HepG2 (cell line): ENCODE results near the gene IQCE. TPM values are rescaled to one million over a fixed set of nuclear protein-coding genes. Genes with fewer than 3 reads are reported as not detected.
A peak's percentile ranks its signal among the peaks of the same experiment; 100 is the strongest.

Experiments
- CHD2 ChIP-seq: IDR thresholded peaks from 2 replicates; pipeline ENCODE4 v1.6.1; 2011; ENCODE audit warnings: low read depth, low read length, improper control_type of control experiment
- EHMT2 ChIP-seq: fragments of 200-600 bp; sonication (generic); IDR thresholded peaks from 2 replicates; pipeline ENCODE4 v1.7.0; 2017; ENCODE audit warnings: antibody characterized with exemption, low read depth, low read length, borderline replicate concordance
- HCFC1 ChIP-seq: fragments of 150-350 bp; IDR thresholded peaks from 2 replicates; pipeline ENCODE4 v1.6.1; 2014; ENCODE audit warnings: low read depth, low read length
- HOXA3 ChIP-seq: sonication (generic); formaldehyde crosslinking; IDR thresholded peaks from 2 replicates; pipeline ENCODE4 v1.5.0; 2020; ENCODE audit warnings: missing genetic modification reagents
- KLF15 ChIP-seq: sonication (generic); formaldehyde crosslinking; IDR thresholded peaks from 2 replicates; pipeline ENCODE4 v1.8.1; 2023; ENCODE audit warnings: borderline replicate concordance, mild to moderate bottlenecking, inconsistent platforms, missing genetic modification reagents, mixed read lengths
- KMT2A ChIP-seq: sonication (generic); formaldehyde crosslinking; IDR thresholded peaks from 2 replicates; pipeline ENCODE4 v1.4.0; 2020; ENCODE audit warnings: missing genetic modification reagents
- MLLT10 ChIP-seq: sonication (generic); formaldehyde crosslinking; IDR thresholded peaks from 2 replicates; pipeline ENCODE4 v1.4.0; 2020; ENCODE audit warnings: missing genetic modification reagents
- PHF5A ChIP-seq: IDR thresholded peaks from one replicate; pipeline ENCODE4 v1.6.1; 2018; ENCODE audit warnings: low read depth, missing genetic modification reagents; ENCODE audit not compliant: unreplicated experiment
- REL ChIP-seq: sonication (generic); formaldehyde crosslinking; conservative IDR thresholded peaks from 2 replicates; pipeline ENCODE4 v1.8.0; 2022; ENCODE audit warnings: mild to moderate bottlenecking, missing genetic modification reagents, moderate library complexity
- SOX5 ChIP-seq: IDR thresholded peaks from 2 replicates; pipeline ENCODE4 v1.6.1; 2016; ENCODE audit warnings: borderline replicate concordance
- TCF12 ChIP-seq, 2 experiments: fragments of 450-650 bp in 1 of 2; sonication (generic) in 1 of 2; formaldehyde crosslinking in 1 of 2; IDR thresholded peaks; 2 replicates each; pipeline versions ENCODE4 v1.6.1 to v1.8.0; 2017 to 2022; ENCODE audit warnings: antibody characterized with exemption in 1 of 2, mild to moderate bottlenecking in 1 of 2, missing genetic modification reagents in 1 of 2, moderate library complexity in 1 of 2
- TMF1 ChIP-seq: sonication (generic); formaldehyde crosslinking; IDR thresholded peaks from 2 replicates; pipeline ENCODE4 v1.8.1; 2022; ENCODE audit warnings: low read depth, missing genetic modification reagents
- ZNF605 ChIP-seq: sonication (generic); formaldehyde crosslinking; IDR thresholded peaks from 2 replicates; pipeline ENCODE4 v1.8.0; 2022; ENCODE audit warnings: mild to moderate bottlenecking, missing genetic modification reagents
- polyA plus RNA-seq, 8 experiments: library from polyadenylated mRNA; depleted of rRNA in 3 of 8; stranded (reverse) in 7 of 8; unstranded in 1 of 8; fragments of >200 nt; fragmentation: Illumina TruSeq in 4 of 8; extraction: Trizol in 4 of 8; gene quantifications; 2 replicates each; pipeline versions ENCODE4 v1.2.1 to v1.2.3, GENCODE V29; 2011 to 2016; ENCODE audit warnings: low read depth in 4 of 8, missing spikeins in 1 of 8, mixed read lengths in 1 of 8; ENCODE audit not compliant: insufficient read depth in 1 of 8
- total RNA-seq, 5 experiments: library from RNA; depleted of rRNA; stranded (reverse); fragments of >200 nt; fragmentation: Illumina TruSeq; extraction: Trizol; gene quantifications; 2 replicates each; pipeline ENCODE4 v1.2.3, GENCODE V29; 2016; ENCODE audit warnings: low read depth in 1 of 5
- TF ChIP-seq, protein P1 (sequence below): sonication (generic); formaldehyde crosslinking; conservative IDR thresholded peaks from 2 replicates; pipeline ENCODE4 v1.4.0; 2020; ENCODE audit warnings: missing genetic modification reagents
- TF ChIP-seq, protein P2 (sequence below), 2 experiments: fragments of 450-650 bp in 1 of 2; sonication (generic) in 1 of 2; formaldehyde crosslinking in 1 of 2; IDR thresholded peaks; 2 replicates each; pipeline versions ENCODE4 v1.6.1 to v1.8.0; 2016 to 2022; ENCODE audit warnings: antibody characterized with exemption in 1 of 2, mild to moderate bottlenecking in 1 of 2, missing genetic modification reagents in 1 of 2

The IQCE gene
- total and polyA plus RNA-seq, 2 of the 13 experiments (the other 11 are each of a cell fraction or from before 2014, with no cell fraction given): 1.5 to 2.5 TPM

DNA sequence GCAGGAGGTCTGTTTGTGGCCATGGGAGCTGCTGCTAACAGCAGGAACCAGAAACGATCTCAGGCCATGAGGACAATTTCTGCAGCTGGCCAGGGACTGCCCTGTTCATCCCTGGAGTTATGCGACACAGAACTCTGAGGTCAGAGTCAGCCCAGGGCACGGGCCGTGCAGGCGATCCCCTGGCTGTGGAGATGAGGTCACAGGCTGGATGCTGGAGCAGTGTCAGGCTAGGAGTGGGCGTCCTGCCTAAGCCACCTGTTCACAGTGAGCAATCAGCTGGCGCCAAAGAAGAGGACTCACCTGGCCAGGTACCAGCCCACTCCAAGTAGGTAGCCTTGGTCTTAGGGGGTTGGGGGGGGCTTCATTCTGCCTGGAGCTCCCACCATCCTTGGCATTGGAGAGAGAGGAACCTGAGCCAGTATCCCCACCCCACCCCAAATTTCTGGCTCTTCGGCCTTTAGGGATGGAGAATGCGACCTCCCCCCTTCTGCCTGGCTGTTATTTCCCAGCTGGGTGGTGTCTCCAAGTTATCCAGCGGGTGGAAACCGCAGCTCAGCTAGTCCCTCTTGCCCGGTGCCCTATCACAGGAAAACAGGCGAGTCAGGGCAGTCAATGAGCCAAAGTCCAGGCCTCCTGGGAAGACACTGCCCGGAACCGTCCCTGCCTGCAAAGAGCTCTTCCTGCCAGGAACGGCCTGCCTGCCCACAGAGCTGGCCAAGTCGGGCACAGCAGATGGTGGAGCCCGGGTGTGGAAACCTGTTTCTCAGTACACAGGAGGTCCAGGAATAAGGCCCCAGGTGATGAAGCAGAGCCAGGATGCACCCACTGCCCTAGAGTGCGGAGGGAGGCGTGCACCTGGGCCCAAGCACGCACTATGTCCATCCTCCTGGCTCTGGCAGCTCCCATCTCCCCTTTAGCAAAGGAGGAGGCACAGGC is 71.2 kb downstream of the IQCE start (continued):
- TF ChIP-seq TMF1 (no peak), MLLT10 (no peak), ZNF605 (CRISPR knock-in tag) (no peak), HCFC1 (no peak), EHMT2 (no peak), PHF5A (CRISPR knock-in tag) (no peak), REL (CRISPR knock-in tag) (no peak), SOX5 (CRISPR knock-in tag) (peak; percentile 33; the same call in 1 of the 2 replicates), CHD2 (no peak), KMT2A (no peak), TCF12 (IDR thresholded peaks at IDR 0.05) (no peak), TCF12 (CRISPR knock-in tag; IDR thresholded peaks at IDR 0.05) (no peak), HOXA3 (CRISPR knock-in tag) (peak; percentile 74), KLF15 (no peak)
- TF ChIP-seq, protein P1, sequence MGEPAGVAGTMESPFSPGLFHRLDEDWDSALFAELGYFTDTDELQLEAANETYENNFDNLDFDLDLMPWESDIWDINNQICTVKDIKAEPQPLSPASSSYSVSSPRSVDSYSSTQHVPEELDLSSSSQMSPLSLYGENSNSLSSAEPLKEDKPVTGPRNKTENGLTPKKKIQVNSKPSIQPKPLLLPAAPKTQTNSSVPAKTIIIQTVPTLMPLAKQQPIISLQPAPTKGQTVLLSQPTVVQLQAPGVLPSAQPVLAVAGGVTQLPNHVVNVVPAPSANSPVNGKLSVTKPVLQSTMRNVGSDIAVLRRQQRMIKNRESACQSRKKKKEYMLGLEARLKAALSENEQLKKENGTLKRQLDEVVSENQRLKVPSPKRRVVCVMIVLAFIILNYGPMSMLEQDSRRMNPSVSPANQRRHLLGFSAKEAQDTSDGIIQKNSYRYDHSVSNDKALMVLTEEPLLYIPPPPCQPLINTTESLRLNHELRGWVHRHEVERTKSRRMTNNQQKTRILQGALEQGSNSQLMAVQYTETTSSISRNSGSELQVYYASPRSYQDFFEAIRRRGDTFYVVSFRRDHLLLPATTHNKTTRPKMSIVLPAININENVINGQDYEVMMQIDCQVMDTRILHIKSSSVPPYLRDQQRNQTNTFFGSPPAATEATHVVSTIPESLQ (CRISPR knock-in tag): no peak
- TF ChIP-seq, protein P2, sequence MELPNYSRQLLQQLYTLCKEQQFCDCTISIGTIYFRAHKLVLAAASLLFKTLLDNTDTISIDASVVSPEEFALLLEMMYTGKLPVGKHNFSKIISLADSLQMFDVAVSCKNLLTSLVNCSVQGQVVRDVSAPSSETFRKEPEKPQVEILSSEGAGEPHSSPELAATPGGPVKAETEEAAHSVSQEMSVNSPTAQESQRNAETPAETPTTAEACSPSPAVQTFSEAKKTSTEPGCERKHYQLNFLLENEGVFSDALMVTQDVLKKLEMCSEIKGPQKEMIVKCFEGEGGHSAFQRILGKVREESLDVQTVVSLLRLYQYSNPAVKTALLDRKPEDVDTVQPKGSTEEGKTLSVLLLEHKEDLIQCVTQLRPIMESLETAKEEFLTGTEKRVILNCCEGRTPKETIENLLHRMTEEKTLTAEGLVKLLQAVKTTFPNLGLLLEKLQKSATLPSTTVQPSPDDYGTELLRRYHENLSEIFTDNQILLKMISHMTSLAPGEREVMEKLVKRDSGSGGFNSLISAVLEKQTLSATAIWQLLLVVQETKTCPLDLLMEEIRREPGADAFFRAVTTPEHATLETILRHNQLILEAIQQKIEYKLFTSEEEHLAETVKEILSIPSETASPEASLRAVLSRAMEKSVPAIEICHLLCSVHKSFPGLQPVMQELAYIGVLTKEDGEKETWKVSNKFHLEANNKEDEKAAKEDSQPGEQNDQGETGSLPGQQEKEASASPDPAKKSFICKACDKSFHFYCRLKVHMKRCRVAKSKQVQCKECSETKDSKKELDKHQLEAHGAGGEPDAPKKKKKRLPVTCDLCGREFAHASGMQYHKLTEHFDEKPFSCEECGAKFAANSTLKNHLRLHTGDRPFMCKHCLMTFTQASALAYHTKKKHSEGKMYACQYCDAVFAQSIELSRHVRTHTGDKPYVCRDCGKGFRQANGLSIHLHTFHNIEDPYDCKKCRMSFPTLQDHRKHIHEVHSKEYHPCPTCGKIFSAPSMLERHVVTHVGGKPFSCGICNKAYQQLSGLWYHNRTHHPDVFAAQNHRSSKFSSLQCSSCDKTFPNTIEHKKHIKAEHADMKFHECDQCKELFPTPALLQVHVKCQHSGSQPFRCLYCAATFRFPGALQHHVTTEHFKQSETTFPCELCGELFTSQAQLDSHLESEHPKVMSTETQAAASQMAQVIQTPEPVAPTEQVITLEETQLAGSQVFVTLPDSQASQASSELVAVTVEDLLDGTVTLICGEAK (IDR thresholded peaks at IDR 0.05): no peak
- TF ChIP-seq, protein P2 (CRISPR knock-in tag; IDR thresholded peaks at IDR 0.05): peak; percentile 20; the same call in 1 of the 2 replicates
